GM10266 (cell line): Measurements from ENCODE around the gene POLR1G.
A peak's percentile ranks its signal among the peaks of the same experiment; 100 is the strongest.

ENCODE experiments used
- DNase-seq: peaks from one replicate; pipeline ENCODE4 v3.0.0; 2012; ENCODE audit errors: extremely low spot score
- TF ChIP-seq, protein P1 (sequence below): IDR thresholded peaks from 2 replicates; pipeline ENCODE4 v1.5.1; 2012; ENCODE audit warnings: mild to moderate bottlenecking, low read depth; ENCODE audit not compliant: control insufficient read depth, insufficient read depth; ENCODE audit errors: missing control alignments

The POLR1G gene

DNA sequence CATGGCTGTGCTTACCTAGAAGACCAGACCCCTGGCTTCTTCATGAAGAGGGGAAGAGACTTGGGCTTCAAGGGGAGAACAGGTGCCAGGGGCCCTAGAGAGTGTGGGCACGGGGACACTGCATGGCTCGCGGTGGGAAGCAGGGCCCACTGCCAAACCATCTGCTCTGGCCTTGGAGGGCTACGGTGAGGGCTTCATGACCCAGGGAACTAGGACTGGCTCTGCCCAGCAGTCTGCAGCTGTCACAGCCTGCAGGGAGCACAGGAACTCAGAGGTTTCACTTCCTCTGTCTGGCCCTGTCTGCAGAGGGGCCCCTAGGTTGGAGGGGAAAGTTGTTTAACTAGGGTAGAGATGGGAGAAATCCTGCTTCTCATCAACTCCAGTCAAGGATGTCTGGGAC, 13.0 kb downstream of the POLR1G start:
- TF ChIP-seq, protein P1, sequence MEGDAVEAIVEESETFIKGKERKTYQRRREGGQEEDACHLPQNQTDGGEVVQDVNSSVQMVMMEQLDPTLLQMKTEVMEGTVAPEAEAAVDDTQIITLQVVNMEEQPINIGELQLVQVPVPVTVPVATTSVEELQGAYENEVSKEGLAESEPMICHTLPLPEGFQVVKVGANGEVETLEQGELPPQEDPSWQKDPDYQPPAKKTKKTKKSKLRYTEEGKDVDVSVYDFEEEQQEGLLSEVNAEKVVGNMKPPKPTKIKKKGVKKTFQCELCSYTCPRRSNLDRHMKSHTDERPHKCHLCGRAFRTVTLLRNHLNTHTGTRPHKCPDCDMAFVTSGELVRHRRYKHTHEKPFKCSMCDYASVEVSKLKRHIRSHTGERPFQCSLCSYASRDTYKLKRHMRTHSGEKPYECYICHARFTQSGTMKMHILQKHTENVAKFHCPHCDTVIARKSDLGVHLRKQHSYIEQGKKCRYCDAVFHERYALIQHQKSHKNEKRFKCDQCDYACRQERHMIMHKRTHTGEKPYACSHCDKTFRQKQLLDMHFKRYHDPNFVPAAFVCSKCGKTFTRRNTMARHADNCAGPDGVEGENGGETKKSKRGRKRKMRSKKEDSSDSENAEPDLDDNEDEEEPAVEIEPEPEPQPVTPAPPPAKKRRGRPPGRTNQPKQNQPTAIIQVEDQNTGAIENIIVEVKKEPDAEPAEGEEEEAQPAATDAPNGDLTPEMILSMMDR: no peak
- peak; percentile 70 for DNase-seq

DNA sequence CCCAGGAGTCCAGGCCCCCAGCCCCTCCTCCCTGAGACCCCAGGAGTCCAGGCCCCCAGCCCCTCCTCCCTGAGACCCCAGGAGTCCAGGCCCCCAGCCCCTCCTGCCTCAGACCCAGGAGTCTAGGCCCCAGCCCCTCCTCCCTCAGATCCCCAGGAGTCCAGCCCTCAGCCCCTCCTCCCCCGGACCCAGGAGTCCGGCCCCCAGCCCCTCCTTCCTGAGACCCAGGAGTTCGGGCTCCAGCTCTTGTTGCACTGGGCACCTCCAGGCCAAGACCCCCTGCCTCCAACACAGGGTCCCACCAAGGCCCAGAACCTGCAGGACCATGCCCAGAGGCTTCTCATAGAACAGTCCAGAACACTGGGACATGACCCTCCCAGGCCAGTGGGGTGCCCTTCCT, 13.5 kb downstream of the POLR1G start:
- TF ChIP-seq, protein P1: no peak
- DNase-seq: no peak

DNA sequence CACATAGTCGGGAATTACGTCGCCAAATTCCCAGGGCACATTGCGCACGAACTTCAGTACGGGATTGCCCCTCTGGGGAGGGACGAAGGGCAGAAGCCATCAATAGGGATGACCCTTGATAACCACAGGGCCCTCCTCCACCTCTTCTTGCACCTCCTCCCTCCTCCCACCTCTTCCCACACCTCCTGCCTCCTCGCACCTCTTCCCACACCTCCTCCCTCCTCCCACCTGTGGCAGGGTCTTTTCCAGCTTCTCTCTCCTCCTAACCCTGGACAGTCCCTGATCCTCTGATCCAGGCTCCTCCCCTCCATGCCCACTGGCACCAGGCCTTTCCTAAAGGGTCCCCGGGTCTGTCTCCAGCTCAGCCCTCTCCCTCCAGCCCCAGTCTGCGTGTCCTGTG, 13.9 kb downstream of the POLR1G start:
- TF ChIP-seq, protein P1: no peak
- DNase-seq: no peak

DNA sequence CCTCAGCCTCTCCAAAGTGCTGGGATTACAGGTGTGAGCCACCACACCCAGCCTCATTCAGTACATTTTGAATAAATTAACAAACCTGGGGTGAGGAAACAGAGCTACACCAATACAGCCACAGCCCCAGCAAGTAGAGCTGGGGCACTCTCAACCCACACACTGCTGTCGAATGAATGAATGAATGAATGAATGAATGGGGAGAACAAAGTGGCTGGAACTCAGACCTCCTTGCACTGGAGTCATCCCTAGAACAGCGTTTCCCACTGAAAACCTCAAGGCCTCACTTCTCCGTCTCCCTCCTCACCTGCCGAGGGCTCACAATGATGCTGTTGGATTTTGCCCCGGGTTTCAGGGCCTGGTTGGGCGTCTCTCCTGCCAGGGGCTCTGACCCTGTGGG, 14.4 kb downstream of the POLR1G start:
- TF ChIP-seq, protein P1: no peak
- DNase-seq: no peak

DNA sequence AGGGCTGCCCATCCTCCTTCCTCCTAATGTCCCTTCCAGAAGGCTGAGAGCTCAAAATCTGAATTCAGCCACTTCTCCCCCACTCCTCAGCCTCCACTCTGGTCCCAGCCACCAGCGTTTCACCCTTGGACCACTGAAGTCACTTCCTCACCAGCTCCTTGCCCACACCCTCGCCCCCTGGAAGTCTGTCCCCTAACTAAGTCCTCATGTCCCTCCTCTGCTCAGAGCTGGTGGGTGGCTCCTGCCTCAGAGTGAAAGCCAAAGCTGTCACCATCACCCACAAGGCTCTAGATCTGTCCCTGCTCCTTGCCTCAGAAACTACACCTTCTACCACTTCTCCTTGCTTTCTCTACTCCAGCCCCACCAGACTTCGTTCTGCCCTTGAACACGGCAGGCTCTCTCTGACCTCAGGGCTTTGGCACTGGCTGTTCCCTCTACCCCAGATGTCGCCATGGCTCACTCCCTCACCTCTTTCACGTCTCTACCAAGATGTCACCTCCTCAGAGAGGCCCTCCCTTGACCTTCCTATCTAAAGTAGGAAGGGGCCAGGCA, 15.6 kb downstream of the POLR1G start:
- DNase-seq: no peak
- TF ChIP-seq, protein P1: no peak

DNA sequence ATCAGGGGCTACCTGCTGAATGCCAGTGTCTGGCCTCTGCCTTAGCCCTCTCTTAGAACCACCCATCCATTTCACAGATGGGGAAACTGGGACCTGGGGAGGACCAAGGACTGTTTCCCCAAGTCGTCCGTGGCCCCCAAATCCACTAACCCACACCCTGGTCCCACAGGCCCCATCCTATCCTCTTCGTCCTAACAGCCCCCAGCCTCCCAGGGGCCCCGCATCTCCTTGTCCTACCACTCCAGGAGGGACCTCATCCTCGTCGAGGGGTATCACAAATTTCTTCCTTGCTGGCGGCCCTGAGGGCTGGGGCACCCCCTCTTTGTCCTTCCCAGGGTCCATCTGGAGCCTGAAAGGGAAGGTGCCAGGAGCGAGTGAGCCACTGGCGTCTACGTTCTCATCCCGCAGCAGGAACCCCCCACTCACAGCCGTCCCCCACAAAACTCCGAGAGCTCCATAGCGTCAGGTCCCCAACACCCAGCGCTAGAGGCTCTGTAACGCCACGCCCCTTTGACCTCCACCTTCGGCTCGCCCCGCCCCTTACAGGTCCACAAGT, 16.7 kb downstream of the POLR1G start:
- no peak for DNase-seq
- TF ChIP-seq, protein P1: no peak

DNA sequence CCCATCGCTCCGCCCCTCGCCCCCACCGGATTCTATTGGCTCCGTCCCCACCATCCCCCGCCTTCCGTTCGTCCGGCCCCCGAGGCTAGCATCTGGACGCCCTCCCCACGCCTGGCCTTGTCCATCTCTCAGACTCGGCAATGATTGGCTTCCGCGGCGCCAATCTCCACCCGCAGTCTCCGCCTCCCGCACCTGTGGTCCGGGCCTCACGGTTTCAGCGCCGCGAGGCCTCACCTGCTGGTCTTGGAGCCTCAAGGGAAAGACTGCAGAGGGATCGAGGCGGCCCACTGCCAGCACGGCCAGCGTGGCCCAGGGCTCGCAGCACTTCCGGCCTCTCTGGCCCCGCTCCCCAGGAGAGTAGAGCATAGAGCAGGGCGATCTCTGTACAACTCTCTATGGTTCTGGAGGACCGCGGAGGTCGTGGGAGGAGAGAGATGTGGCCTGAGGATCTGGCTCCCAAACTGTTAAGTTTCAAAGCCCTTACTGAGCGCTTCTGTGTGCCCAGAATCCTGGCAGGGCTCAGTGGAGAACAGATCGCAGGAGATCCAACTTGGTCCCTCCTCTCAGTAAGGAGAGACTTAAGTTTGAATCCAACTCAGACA, 17.2 kb downstream of the POLR1G start, which contains the start of gene ERCC1:
ERCC1 (minus strand) TSS at position 329 of the 602 bp plus-strand sequence. CDS start 543 bp downstream, outside the sequence.
- peak; percentile 96 for DNase-seq
- TF ChIP-seq, protein P1: no peak
